ENCODE measurements around the gene ZNF653.

ZNF653 gene

GRCh38 chr19:11507370-11508078 lies 1.9 kb upstream of the ZNF653 start:
- H3K4me1 ChIP-seq (ENCODE audit: low read depth, poor library complexity, severe bottlenecking): peaks cover 10% of the 10 kb centered on the region
- H4K20me1 ChIP-seq (ENCODE audit: insufficient read depth): no peaks in the 10 kb centered on the region
- H3K36me3 ChIP-seq (ENCODE audit: insufficient read depth): no peaks in the 10 kb centered on the region
- H3K4me3 ChIP-seq (IDR thresholded peaks at IDR 0.05; ENCODE audit: insufficient read depth, low read depth, low read length): no peak overlapping the region
- no peaks in the 10 kb centered on the region for H3K27me3 ChIP-seq (ENCODE audit: insufficient read depth, low read depth)
- no peak overlapping the region for H2AFZ ChIP-seq (ENCODE audit: low read depth)
- TF ChIP-seq CTCF (conservative IDR thresholded peaks at IDR 0.05; ENCODE audit: low read depth, low read length): no peak
- no peaks in the 10 kb centered on the region for H3K79me2 ChIP-seq (ENCODE audit: insufficient read depth, low read depth)
- H3K27ac ChIP-seq: no peak overlapping the region
- no peak overlapping the region for H3K9ac ChIP-seq
- no peak overlapping the region for H3K4me2 ChIP-seq

DNA sequence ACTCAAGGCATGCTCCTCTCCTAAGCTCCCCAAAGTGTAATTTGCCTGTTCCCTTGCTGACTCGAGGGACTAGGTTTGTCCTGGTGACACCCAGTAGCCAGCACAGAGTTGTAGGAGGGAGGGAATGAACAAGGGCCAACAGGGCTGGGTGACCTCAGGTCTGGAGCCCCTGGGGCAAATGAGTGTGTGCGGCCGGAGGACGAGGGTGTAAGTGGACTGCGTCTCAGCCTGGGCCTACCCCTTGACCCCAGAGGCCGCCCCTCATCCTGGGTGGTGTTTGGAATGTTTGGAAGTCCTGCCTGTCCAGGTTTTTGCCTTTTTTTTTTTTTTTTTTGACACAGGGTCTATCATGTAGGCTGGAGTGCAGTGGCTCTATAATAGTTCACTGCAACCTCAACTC lies 1.3 kb upstream of the ZNF653 start:
- no peak overlapping the region for H3K4me3 ChIP-seq (IDR thresholded peaks at IDR 0.05; ENCODE audit: insufficient read depth, low read depth, low read length)
- no peaks in the 10 kb centered on the region for H3K27me3 ChIP-seq (ENCODE audit: insufficient read depth, low read depth)
- no peaks in the 10 kb centered on the region for H3K36me3 ChIP-seq (ENCODE audit: insufficient read depth)
- H3K4me1 ChIP-seq (ENCODE audit: low read depth, poor library complexity, severe bottlenecking): peaks cover 10% of the 10 kb centered on the region
- TF ChIP-seq CTCF (conservative IDR thresholded peaks at IDR 0.05; ENCODE audit: low read depth, low read length): no peak
- H4K20me1 ChIP-seq (ENCODE audit: insufficient read depth): no peaks in the 10 kb centered on the region
- no peak overlapping the region for H3K27ac ChIP-seq
- no peak overlapping the region for H3K9ac ChIP-seq
- H3K4me2 ChIP-seq: no peak overlapping the region
- H3K79me2 ChIP-seq (ENCODE audit: insufficient read depth, low read depth): no peaks in the 10 kb centered on the region
- no peak overlapping the region for H2AFZ ChIP-seq (ENCODE audit: low read depth)

DNA sequence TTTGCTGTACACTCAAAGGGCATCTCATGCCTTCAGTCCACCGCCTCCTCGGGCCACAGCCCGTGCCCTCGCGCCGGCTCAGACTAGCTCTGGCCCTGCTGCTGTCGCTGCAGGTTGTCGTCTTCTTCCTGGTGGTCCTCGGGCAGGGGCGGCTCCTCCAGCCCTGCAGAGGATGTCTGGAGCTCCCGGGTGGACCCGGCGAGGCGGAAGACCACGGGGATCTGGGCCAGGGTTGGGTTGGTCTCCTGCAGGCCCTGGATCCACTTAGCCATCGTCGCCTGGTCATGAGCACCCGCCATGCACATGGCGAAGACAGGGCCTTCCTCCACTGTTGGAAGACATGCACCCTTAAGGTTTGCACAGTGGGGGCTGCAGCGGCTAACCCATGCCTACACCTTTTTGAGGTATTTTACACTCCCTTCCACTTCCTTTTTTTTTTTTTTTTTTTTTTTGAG lies 489 bp upstream of the ZNF653 start:
- no peak for TF ChIP-seq CTCF (conservative IDR thresholded peaks at IDR 0.05; ENCODE audit: low read depth, low read length)
- Histone ChIP-seq H3K4me3 (IDR thresholded peaks at IDR 0.05; ENCODE audit: insufficient read depth, low read depth, low read length) (no peak overlapping the region), H3K9ac (peak overlapping the region; percentile 78; the same call in 1 of the 2 replicates), H3K27ac (peak overlapping the region; percentile 76; the same call in 1 of the 2 replicates), H4K20me1 (ENCODE audit: insufficient read depth) (no peaks in the 10 kb centered on the region), H2AFZ (ENCODE audit: low read depth) (peak overlapping the region; percentile 39), H3K27me3 (ENCODE audit: insufficient read depth, low read depth) (no peaks in the 10 kb centered on the region), H3K36me3 (ENCODE audit: insufficient read depth) (no peaks in the 10 kb centered on the region), H3K79me2 (ENCODE audit: insufficient read depth, low read depth) (no peaks in the 10 kb centered on the region), H3K4me1 (ENCODE audit: low read depth, poor library complexity, severe bottlenecking) (peaks cover 10% of the 10 kb centered on the region), H3K4me2 (peak overlapping the region; percentile 53; the same call in 1 of the 2 replicates)

- no peaks in the 10 kb centered on the region for H3K79me2 ChIP-seq (ENCODE audit: insufficient read depth, low read depth)
- H3K27me3 ChIP-seq (ENCODE audit: insufficient read depth, low read depth): no peaks in the 10 kb centered on the region
- no peak overlapping the region for H3K4me3 ChIP-seq (IDR thresholded peaks at IDR 0.05; ENCODE audit: insufficient read depth, low read depth, low read length)
- no peak for TF ChIP-seq CTCF (conservative IDR thresholded peaks at IDR 0.05; ENCODE audit: low read depth, low read length)
- H3K36me3 ChIP-seq (ENCODE audit: insufficient read depth): no peaks in the 10 kb centered on the region
- H3K9ac ChIP-seq: peak overlapping the region; percentile 78
- no peaks in the 10 kb centered on the region for H4K20me1 ChIP-seq (ENCODE audit: insufficient read depth)
- peak overlapping the region; percentile 39 for H2AFZ ChIP-seq (ENCODE audit: low read depth)
- H3K27ac ChIP-seq: peak overlapping the region; percentile 76
- H3K4me1 ChIP-seq (ENCODE audit: low read depth, poor library complexity, severe bottlenecking): peaks cover 10% of the 10 kb centered on the region
- H3K4me2 ChIP-seq: peak overlapping the region; percentile 75
Observed at GRCh38 chr19:11505032-11505503, 571 bp downstream of the ZNF653 start.
